Measurements from ENCODE around the gene PODXL2.
"Not testable (repeated sequence)": the region's sequence is repeated elsewhere in the genome, so short reads cannot be mapped to it uniquely, and the experiment has no call there.

The PODXL2 gene

GRCh38 chr3:127647166-127647844, 18.3 kb downstream of the PODXL2 start:
- Histone ChIP-seq H3K4me1 (ENCODE audit: control insufficient read depth, insufficient read depth, low read length) (no peaks in the 10 kb centered on the region), H3K27me3 (ENCODE audit: control insufficient read depth, insufficient read depth, low read length) (no peaks in the 10 kb centered on the region), H3K4me3 (ENCODE audit: low read depth, low read length) (no peak overlapping the region), H3K9ac (ENCODE audit: low read depth, low read length) (no peak overlapping the region), H3K36me3 (ENCODE audit: control insufficient read depth, insufficient read depth, low read length) (no peaks in the 10 kb centered on the region), H3K27ac (ENCODE audit: low read depth, low read length) (no peak overlapping the region), H3K9me3 (ENCODE audit: control insufficient read depth, insufficient read depth, low read length) (no peaks in the 10 kb centered on the region)

GRCh38 chr3:127647845-127648204, 18.8 kb downstream of the PODXL2 start:
- H3K9me3 ChIP-seq (ENCODE audit: control insufficient read depth, insufficient read depth, low read length): no peaks in the 10 kb centered on the region
- H3K4me1 ChIP-seq (ENCODE audit: control insufficient read depth, insufficient read depth, low read length): no peaks in the 10 kb centered on the region
- H3K27ac ChIP-seq (ENCODE audit: low read depth, low read length): no peak overlapping the region
- no peaks in the 10 kb centered on the region for H3K36me3 ChIP-seq (ENCODE audit: control insufficient read depth, insufficient read depth, low read length)
- no peak overlapping the region for H3K9ac ChIP-seq (ENCODE audit: low read depth, low read length)
- H3K27me3 ChIP-seq (ENCODE audit: control insufficient read depth, insufficient read depth, low read length): no peaks in the 10 kb centered on the region
- no peak overlapping the region for H3K4me3 ChIP-seq (ENCODE audit: low read depth, low read length)

GRCh38 chr3:127650236-127650635, 21.3 kb downstream of the PODXL2 start:
- Histone ChIP-seq H3K4me1 (ENCODE audit: control insufficient read depth, insufficient read depth, low read length) (no peaks in the 10 kb centered on the region), H3K27me3 (ENCODE audit: control insufficient read depth, insufficient read depth, low read length) (no peaks in the 10 kb centered on the region), H3K9ac (ENCODE audit: low read depth, low read length) (no peak overlapping the region), H3K9me3 (ENCODE audit: control insufficient read depth, insufficient read depth, low read length) (no peaks in the 10 kb centered on the region), H3K27ac (ENCODE audit: low read depth, low read length) (no peak overlapping the region), H3K36me3 (ENCODE audit: control insufficient read depth, insufficient read depth, low read length) (no peaks in the 10 kb centered on the region), H3K4me3 (ENCODE audit: low read depth, low read length) (no peak overlapping the region)

- H3K9me3 ChIP-seq (ENCODE audit: control insufficient read depth, insufficient read depth, low read length): no peaks in the 10 kb centered on the region
- no peak overlapping the region for H3K9ac ChIP-seq (ENCODE audit: low read depth, low read length)
- no peak overlapping the region for H3K27ac ChIP-seq (ENCODE audit: low read depth, low read length)
- no peak overlapping the region for H3K4me3 ChIP-seq (ENCODE audit: low read depth, low read length)
- H3K4me1 ChIP-seq (ENCODE audit: control insufficient read depth, insufficient read depth, low read length): no peaks in the 10 kb centered on the region
- H3K36me3 ChIP-seq (ENCODE audit: control insufficient read depth, insufficient read depth, low read length): no peaks in the 10 kb centered on the region
- H3K27me3 ChIP-seq (ENCODE audit: control insufficient read depth, insufficient read depth, low read length): no peaks in the 10 kb centered on the region
These were observed 22.7 kb downstream of the PODXL2 start for GRCh38 chr3:127651516-127652172.

- Histone ChIP-seq H3K9ac (ENCODE audit: low read depth, low read length) (no peak overlapping the region), H3K27ac (ENCODE audit: low read depth, low read length) (no peak overlapping the region), H3K4me3 (ENCODE audit: low read depth, low read length) (no peak overlapping the region), H3K36me3 (ENCODE audit: control insufficient read depth, insufficient read depth, low read length) (no peaks in the 10 kb centered on the region), H3K27me3 (ENCODE audit: control insufficient read depth, insufficient read depth, low read length) (no peaks in the 10 kb centered on the region), H3K4me1 (ENCODE audit: control insufficient read depth, insufficient read depth, low read length) (no peaks in the 10 kb centered on the region), H3K9me3 (ENCODE audit: control insufficient read depth, insufficient read depth, low read length) (no peaks in the 10 kb centered on the region)
These were observed 23.4 kb downstream of the PODXL2 start for GRCh38 chr3:127652246-127652995.

- H3K4me1 ChIP-seq (ENCODE audit: control insufficient read depth, insufficient read depth, low read length): no peaks in the 10 kb centered on the region
- no peaks in the 10 kb centered on the region for H3K9me3 ChIP-seq (ENCODE audit: control insufficient read depth, insufficient read depth, low read length)
- H3K4me3 ChIP-seq (ENCODE audit: low read depth, low read length): no peak overlapping the region
- H3K36me3 ChIP-seq (ENCODE audit: control insufficient read depth, insufficient read depth, low read length): no peaks in the 10 kb centered on the region
- no peak overlapping the region for H3K27ac ChIP-seq (ENCODE audit: low read depth, low read length)
- H3K9ac ChIP-seq (ENCODE audit: low read depth, low read length): no peak overlapping the region
- no peaks in the 10 kb centered on the region for H3K27me3 ChIP-seq (ENCODE audit: control insufficient read depth, insufficient read depth, low read length)
These were observed 25.4 kb downstream of the PODXL2 start for GRCh38 chr3:127654374-127654773.

- H3K4me3 ChIP-seq (ENCODE audit: low read depth, low read length); H3K27me3 ChIP-seq (ENCODE audit: control insufficient read depth, insufficient read depth, low read length); H3K27ac ChIP-seq (ENCODE audit: low read depth, low read length); H3K36me3 ChIP-seq (ENCODE audit: control insufficient read depth, insufficient read depth, low read length); H3K4me1 ChIP-seq (ENCODE audit: control insufficient read depth, insufficient read depth, low read length); H3K9ac ChIP-seq (ENCODE audit: low read depth, low read length); H3K9me3 ChIP-seq (ENCODE audit: control insufficient read depth, insufficient read depth, low read length): not testable (repeated sequence)
These were observed 26.0 kb downstream of the PODXL2 start for GRCh38 chr3:127654993-127655392.

- H3K36me3 ChIP-seq (ENCODE audit: control insufficient read depth, insufficient read depth, low read length): peaks cover 3% of the 10 kb centered on the region; the same call in 1 of the 2 replicates
- no peak overlapping the region for H3K9ac ChIP-seq (ENCODE audit: low read depth, low read length)
- H3K27ac ChIP-seq (ENCODE audit: low read depth, low read length): peak overlapping the region; percentile 29
- no peaks in the 10 kb centered on the region for H3K9me3 ChIP-seq (ENCODE audit: control insufficient read depth, insufficient read depth, low read length)
- no peaks in the 10 kb centered on the region for H3K4me1 ChIP-seq (ENCODE audit: control insufficient read depth, insufficient read depth, low read length)
- H3K27me3 ChIP-seq (ENCODE audit: control insufficient read depth, insufficient read depth, low read length): no peaks in the 10 kb centered on the region
- no peak overlapping the region for H3K4me3 ChIP-seq (ENCODE audit: low read depth, low read length)
These were observed 26.7 kb downstream of the PODXL2 start for GRCh38 chr3:127655641-127656040.

GRCh38 chr3:127656906-127657305, 27.9 kb downstream of the PODXL2 start:
- Histone ChIP-seq H3K36me3 (ENCODE audit: control insufficient read depth, insufficient read depth, low read length) (peaks cover 10% of the 10 kb centered on the region), H3K9ac (ENCODE audit: low read depth, low read length) (no peak overlapping the region), H3K27ac (ENCODE audit: low read depth, low read length) (no peak overlapping the region), H3K9me3 (ENCODE audit: control insufficient read depth, insufficient read depth, low read length) (no peaks in the 10 kb centered on the region), H3K27me3 (ENCODE audit: control insufficient read depth, insufficient read depth, low read length) (no peaks in the 10 kb centered on the region), H3K4me3 (ENCODE audit: low read depth, low read length) (no peak overlapping the region), H3K4me1 (ENCODE audit: control insufficient read depth, insufficient read depth, low read length) (no peaks in the 10 kb centered on the region)

- peaks cover 10% of the 10 kb centered on the region for H3K36me3 ChIP-seq (ENCODE audit: control insufficient read depth, insufficient read depth, low read length)
These were observed 29.2 kb downstream of the PODXL2 start for GRCh38 chr3:127658234-127658633.

GRCh38 chr3:127660621-127661251, 31.8 kb downstream of the PODXL2 start:
- Histone ChIP-seq H3K36me3 (ENCODE audit: control insufficient read depth, insufficient read depth, low read length) (peaks cover 10% of the 10 kb centered on the region), H3K27me3 (ENCODE audit: control insufficient read depth, insufficient read depth, low read length) (no peaks in the 10 kb centered on the region), H3K9me3 (ENCODE audit: control insufficient read depth, insufficient read depth, low read length) (no peaks in the 10 kb centered on the region), H3K4me3 (ENCODE audit: low read depth, low read length) (no peak overlapping the region), H3K9ac (ENCODE audit: low read depth, low read length) (no peak overlapping the region), H3K4me1 (ENCODE audit: control insufficient read depth, insufficient read depth, low read length) (no peaks in the 10 kb centered on the region), H3K27ac (ENCODE audit: low read depth, low read length) (no peak overlapping the region)

More at GRCh38 chr3:127658234-127658633, 29.2 kb downstream of the PODXL2 start:
- Histone ChIP-seq H3K4me3 (ENCODE audit: low read depth, low read length) (no peak overlapping the region), H3K27me3 (ENCODE audit: control insufficient read depth, insufficient read depth, low read length) (no peaks in the 10 kb centered on the region), H3K9ac (ENCODE audit: low read depth, low read length) (no peak overlapping the region), H3K9me3 (ENCODE audit: control insufficient read depth, insufficient read depth, low read length) (no peaks in the 10 kb centered on the region), H3K27ac (ENCODE audit: low read depth, low read length) (no peak overlapping the region), H3K4me1 (ENCODE audit: control insufficient read depth, insufficient read depth, low read length) (no peaks in the 10 kb centered on the region)
